Suprapubic skin (tissue), 4 donors: Measurements from ENCODE around the gene ADA. TPM values are rescaled to one million over a fixed set of nuclear protein-coding genes. Genes with fewer than 3 reads are reported as not detected.
"Not testable (repeated sequence)": the region's sequence is repeated elsewhere in the genome, so short reads cannot be mapped to it uniquely, and the experiment has no call there.

ENCODE experiments used
- DNase-seq, 2 donors: peaks; one replicate each; pipeline ENCODE4 v3.0.0-alpha.2; 2019; ENCODE audit warnings: low spot score in 2 of 2
- H3K27ac ChIP-seq: fragments of 200-600 bp; sonication (generic); one replicate; pipeline ENCODE4 v1.5.1; 2019
- H3K27me3 ChIP-seq: fragments of 200-600 bp; sonication (generic); one replicate; pipeline ENCODE4 v1.5.1; 2019
- H3K36me3 ChIP-seq: fragments of 200-600 bp; sonication (generic); one replicate; pipeline ENCODE4 v1.5.1; 2019
- H3K4me1 ChIP-seq: fragments of 200-600 bp; sonication (generic); one replicate; pipeline ENCODE4 v1.5.1; 2019
- H3K4me3 ChIP-seq: fragments of 200-600 bp; sonication (generic); one replicate; pipeline ENCODE4 v1.5.1; 2019; ENCODE audit warnings: mild to moderate bottlenecking
- H3K9me3 ChIP-seq: fragments of 200-600 bp; sonication (generic); one replicate; pipeline ENCODE4 v1.5.1; 2019
- EP300 ChIP-seq: sonication (generic); formaldehyde crosslinking; IDR thresholded peaks from one replicate; pipeline ENCODE4 v1.6.1; 2017; ENCODE audit warnings: antibody characterized with exemption
- POLR2A ChIP-seq, 2 donors: fragments of 450-650 bp; IDR thresholded peaks; one replicate each; pipeline ENCODE4 v1.6.1; 2017; ENCODE audit warnings: antibody characterized with exemption in 2 of 2, mild to moderate bottlenecking in 2 of 2, moderate library complexity in 2 of 2
- POLR2AphosphoS5 ChIP-seq, 3 donors: sonication (generic); formaldehyde crosslinking; IDR thresholded peaks; one replicate each; pipeline ENCODE4 v1.6.1; 2017; ENCODE audit warnings: antibody characterized with exemption in 3 of 3
- WGBS: methylation state at CpG from one replicate; pipeline ENCODE4 v1.1.5; 2018; 5-methylcytosine and 5-hydroxymethylcytosine counted together
- total RNA-seq, 4 donors: library from RNA; depleted of rRNA; stranded (reverse); fragments of >200 nt; gene quantifications; one replicate each; pipeline ENCODE4 v1.1.0, GENCODE V29; 2016
- TF ChIP-seq, protein P1 (sequence below), 2 donors: fragments of 200-600 bp in 1 of 2; fragments of 450-650 bp in 1 of 2; sonication (generic) in 1 of 2; IDR thresholded peaks; one replicate each; pipeline ENCODE4 v1.5.1; 2016 to 2019; ENCODE audit warnings: antibody characterized with exemption in 2 of 2, mild to moderate bottlenecking in 1 of 2, moderate library complexity in 1 of 2

Gene ADA
- total RNA-seq, 4 donors from 2014 or later = 4.1 to 9.4 (median 7.8) TPM

DNA sequence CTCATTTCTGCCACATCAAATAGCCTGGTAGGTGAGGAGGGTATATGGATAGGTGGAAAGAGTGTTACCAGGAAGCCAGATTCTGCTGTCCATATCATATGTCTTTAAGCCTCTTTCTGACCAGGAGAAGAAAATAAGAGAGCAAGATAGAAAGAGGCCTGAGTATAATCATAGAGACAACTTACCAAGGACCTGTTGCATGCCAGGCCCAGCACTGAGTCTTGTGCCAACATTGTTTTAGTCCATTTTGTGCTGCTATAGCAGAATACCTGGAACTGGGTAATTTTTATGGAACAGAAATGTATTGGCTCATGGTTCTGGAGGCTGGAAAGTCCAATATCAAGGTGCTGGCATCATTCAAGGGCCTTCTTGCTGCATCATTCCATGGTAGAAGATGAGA lies 7.3 kb upstream of the ADA start:
- TF ChIP-seq, protein P1, sequence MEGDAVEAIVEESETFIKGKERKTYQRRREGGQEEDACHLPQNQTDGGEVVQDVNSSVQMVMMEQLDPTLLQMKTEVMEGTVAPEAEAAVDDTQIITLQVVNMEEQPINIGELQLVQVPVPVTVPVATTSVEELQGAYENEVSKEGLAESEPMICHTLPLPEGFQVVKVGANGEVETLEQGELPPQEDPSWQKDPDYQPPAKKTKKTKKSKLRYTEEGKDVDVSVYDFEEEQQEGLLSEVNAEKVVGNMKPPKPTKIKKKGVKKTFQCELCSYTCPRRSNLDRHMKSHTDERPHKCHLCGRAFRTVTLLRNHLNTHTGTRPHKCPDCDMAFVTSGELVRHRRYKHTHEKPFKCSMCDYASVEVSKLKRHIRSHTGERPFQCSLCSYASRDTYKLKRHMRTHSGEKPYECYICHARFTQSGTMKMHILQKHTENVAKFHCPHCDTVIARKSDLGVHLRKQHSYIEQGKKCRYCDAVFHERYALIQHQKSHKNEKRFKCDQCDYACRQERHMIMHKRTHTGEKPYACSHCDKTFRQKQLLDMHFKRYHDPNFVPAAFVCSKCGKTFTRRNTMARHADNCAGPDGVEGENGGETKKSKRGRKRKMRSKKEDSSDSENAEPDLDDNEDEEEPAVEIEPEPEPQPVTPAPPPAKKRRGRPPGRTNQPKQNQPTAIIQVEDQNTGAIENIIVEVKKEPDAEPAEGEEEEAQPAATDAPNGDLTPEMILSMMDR (IDR thresholded peaks at IDR 0.05) = no peak
- no peak for TF ChIP-seq EP300
- no peak for TF ChIP-seq POLR2AphosphoS5 (IDR thresholded peaks at IDR 0.05)
- TF ChIP-seq POLR2A (IDR thresholded peaks at IDR 0.05) = no peak
- H3K4me3 ChIP-seq = no peak overlapping the region
- H3K27me3 ChIP-seq = no peaks in the 10 kb centered on the region
- H3K4me1 ChIP-seq = no peaks in the 10 kb centered on the region
- no peak overlapping the region for H3K27ac ChIP-seq
- no peak for DNase-seq
- no peaks in the 10 kb centered on the region for H3K9me3 ChIP-seq
- no peaks in the 10 kb centered on the region for H3K36me3 ChIP-seq

DNA sequence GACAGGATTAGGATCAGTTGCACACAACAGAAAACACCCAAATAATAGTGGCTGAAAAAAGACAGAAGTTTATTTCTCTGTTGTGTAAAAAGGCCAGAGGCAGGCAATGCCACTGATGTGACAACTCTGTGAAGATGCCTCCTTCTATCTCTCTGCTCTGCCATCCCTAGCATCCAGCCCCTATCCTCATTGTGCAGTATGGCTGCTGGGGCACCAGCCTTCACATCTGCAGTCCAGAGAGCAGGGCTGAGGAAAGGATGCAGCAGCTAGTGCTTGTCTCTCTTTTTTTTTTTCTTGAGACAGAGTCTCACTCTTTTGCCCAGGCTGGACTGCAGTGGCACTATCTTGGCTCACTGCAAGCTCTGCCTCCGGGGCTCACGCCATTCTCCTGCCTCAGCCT lies 6.4 kb upstream of the ADA start:
- peaks cover 7% of the 10 kb centered on the region for H3K4me1 ChIP-seq
- 94% methylated on average over 2 of the region's 2 CpGs for WGBS
- no peaks in the 10 kb centered on the region for H3K36me3 ChIP-seq
- no peaks in the 10 kb centered on the region for H3K9me3 ChIP-seq
- TF ChIP-seq POLR2AphosphoS5 (IDR thresholded peaks at IDR 0.05) = no peak
- TF ChIP-seq, protein P1 (IDR thresholded peaks at IDR 0.05) = no peak
- TF ChIP-seq EP300 = no peak
- no peak for TF ChIP-seq POLR2A (IDR thresholded peaks at IDR 0.05)
- no peak overlapping the region for H3K4me3 ChIP-seq
- no peak for DNase-seq
- H3K27ac ChIP-seq = no peak overlapping the region
- no peaks in the 10 kb centered on the region for H3K27me3 ChIP-seq

DNA sequence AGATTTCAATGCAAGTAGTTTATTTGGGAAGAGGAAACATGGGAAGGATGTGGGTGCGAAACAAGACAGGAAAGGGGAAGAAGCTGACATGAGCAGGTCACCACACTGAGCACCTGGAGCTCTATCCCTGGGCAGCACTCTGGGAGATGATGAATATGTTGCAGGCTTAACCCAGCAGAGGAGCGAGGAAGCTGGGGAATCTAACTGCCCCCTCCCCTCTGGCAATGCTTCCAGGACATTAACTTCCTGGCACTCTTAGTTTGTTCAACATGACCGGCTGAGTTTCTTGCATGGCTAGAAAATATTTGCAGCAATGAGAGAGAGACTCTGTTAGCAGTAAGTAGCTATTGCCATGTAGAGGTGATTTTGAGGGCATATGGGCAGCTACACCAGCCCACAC lies 4.9 kb upstream of the ADA start:
- Histone ChIP-seq H3K9me3 (no peaks in the 10 kb centered on the region), H3K27ac (no peak overlapping the region), H3K4me3 (no peak overlapping the region), H3K4me1 (peaks cover 9% of the 10 kb centered on the region), H3K36me3 (no peaks in the 10 kb centered on the region), H3K27me3 (no peaks in the 10 kb centered on the region)
- 61% methylated on average over 3 of the region's 3 CpGs for WGBS
- TF ChIP-seq POLR2A (IDR thresholded peaks at IDR 0.05) = no peak
- no peak for TF ChIP-seq POLR2AphosphoS5 (IDR thresholded peaks at IDR 0.05)
- TF ChIP-seq, protein P1 (IDR thresholded peaks at IDR 0.05) = no peak
- no peak for TF ChIP-seq EP300
- no peak for DNase-seq

DNA sequence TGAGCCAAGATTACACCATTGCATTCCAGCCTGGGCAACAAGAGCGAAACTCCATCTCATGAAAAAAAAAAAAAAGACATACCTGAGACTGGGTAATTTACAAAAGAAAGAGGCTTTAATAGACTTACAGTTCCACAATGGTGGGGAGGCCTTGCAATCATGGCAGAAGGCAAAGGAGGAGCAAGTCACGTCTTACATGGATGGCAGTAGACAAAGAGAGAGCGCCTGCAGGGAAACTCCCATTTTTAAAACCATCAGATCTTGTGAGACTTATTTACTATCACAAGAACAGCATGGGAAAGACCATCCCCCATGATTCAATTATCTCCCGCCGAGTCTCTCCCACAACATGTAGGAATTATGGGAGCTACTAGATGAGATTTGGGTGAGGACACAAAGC lies 2.7 kb upstream of the ADA start:
- H3K4me3 ChIP-seq, DNase-seq, H3K27ac ChIP-seq, H3K36me3 ChIP-seq, H3K27me3 ChIP-seq, H3K9me3 ChIP-seq: not testable (repeated sequence)
- WGBS = 94% methylated on average over 5 of the region's 5 CpGs
- H3K4me1 ChIP-seq = peaks cover 27% of the 10 kb centered on the region

DNA sequence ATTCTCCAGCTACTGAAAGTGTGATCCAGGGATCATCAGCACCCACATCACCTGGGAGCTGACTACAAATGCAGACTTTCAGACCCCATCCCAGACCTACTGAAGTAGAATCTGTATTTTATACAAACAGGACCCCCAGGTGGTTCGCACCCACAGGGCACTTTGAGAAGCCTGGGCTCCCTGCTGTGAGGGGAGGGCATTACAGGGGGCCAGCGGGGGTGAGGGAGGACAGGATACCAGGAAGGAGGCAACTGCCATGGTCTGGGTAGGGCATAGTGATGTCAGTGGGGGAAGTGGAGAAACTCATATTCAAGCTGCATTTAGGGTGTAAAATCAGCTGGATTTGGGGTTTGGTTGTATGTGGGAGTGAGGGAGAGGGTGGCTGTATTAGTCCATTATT lies 2.0 kb upstream of the ADA start:
- TF ChIP-seq EP300 = no peak
- TF ChIP-seq, protein P1 (IDR thresholded peaks at IDR 0.05) = no peak
- TF ChIP-seq POLR2A (IDR thresholded peaks at IDR 0.05) = no peak
- TF ChIP-seq POLR2AphosphoS5 (IDR thresholded peaks at IDR 0.05) = no peak
- H3K4me3 ChIP-seq = no peak overlapping the region
- WGBS = 95% methylated on average over 2 of the region's 2 CpGs
- H3K4me1 ChIP-seq = peaks cover 33% of the 10 kb centered on the region
- no peak overlapping the region for H3K27ac ChIP-seq
- no peak for DNase-seq
- no peaks in the 10 kb centered on the region for H3K9me3 ChIP-seq
- H3K27me3 ChIP-seq = no peaks in the 10 kb centered on the region
- no peaks in the 10 kb centered on the region for H3K36me3 ChIP-seq

DNA sequence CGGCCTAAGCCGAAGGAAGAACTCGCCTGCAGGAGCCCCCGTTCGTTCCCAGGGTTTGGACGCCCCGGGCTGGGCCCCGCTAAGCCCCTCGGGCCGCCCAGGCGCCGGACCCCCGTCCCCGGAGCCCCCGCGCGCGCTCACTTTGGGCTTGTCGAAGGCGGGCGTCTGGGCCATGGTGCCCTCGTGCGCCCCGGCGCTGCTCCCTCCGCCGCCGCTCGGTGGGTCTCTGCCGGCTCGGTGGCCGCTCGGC lies 140 bp downstream of the ADA start:
- WGBS = no CpG with 5 or more reads among the region's 33 CpGs

More for the DNA sequence above, 140 bp downstream of the ADA start:
- Histone ChIP-seq H3K27ac (peak overlapping the region; percentile 82), H3K27me3 (no peaks in the 10 kb centered on the region), H3K9me3 (no peaks in the 10 kb centered on the region), H3K4me1 (peaks cover 39% of the 10 kb centered on the region), H3K4me3 (peak overlapping the region; percentile 80), H3K36me3 (no peaks in the 10 kb centered on the region)
- TF ChIP-seq POLR2A (IDR thresholded peaks at IDR 0.05) (peak in 1 of 2 donors; percentile 23), POLR2AphosphoS5 (IDR thresholded peaks at IDR 0.05) (no peak)
- no peak for DNase-seq
